Ascending aorta (tissue), 2 donors: ENCODE data around the gene CLP1. TPM values are rescaled to one million over a fixed set of nuclear protein-coding genes. Genes with fewer than 3 reads are reported as not detected.

Experiments
- DNase-seq, 2 donors: peaks; one replicate each; pipeline ENCODE4 v3.0.0-alpha.2; 2019; ENCODE audit warnings: low spot score in 2 of 2
- H3K27ac ChIP-seq, 2 donors: fragments of 200-600 bp; sonication (generic); one replicate each; pipeline ENCODE4 v1.5.1; 2016 to 2017; ENCODE audit warnings: mild to moderate bottlenecking in 1 of 2
- H3K27me3 ChIP-seq: fragments of 200-600 bp; sonication (generic); one replicate; pipeline ENCODE4 v1.5.1; 2017
- H3K36me3 ChIP-seq, 2 donors: fragments of 200-600 bp; sonication (generic); one replicate each; pipeline ENCODE4 v1.5.1; 2016
- H3K4me1 ChIP-seq, 2 donors: fragments of 200-600 bp; sonication (generic); one replicate each; pipeline ENCODE4 v1.5.1; 2016 to 2017; ENCODE audit warnings: mild to moderate bottlenecking in 1 of 2
- H3K4me3 ChIP-seq, 2 donors: fragments of 200-600 bp; sonication (generic); one replicate each; pipeline ENCODE4 v1.5.1; 2016 to 2017; ENCODE audit warnings: mild to moderate bottlenecking in 1 of 2
- H3K9me3 ChIP-seq, 2 donors: fragments of 200-600 bp; sonication (generic); one replicate each; pipeline ENCODE4 v1.5.1; 2016
- CTCF ChIP-seq, 3 experiments: fragments of 200-600 bp in 2 of 3; fragments of 450-650 bp in 1 of 3; sonication (generic) in 2 of 3; IDR thresholded peaks; one replicate each; pipeline ENCODE4 v1.5.1; 2016 to 2019; ENCODE audit warnings: antibody characterized with exemption in 3 of 3, mild to moderate bottlenecking in 1 of 3, moderate library complexity in 1 of 3
- intact Hi-C: fragments of 100-400 bp; cut with DNase I; formaldehyde crosslinking; loops from one replicate; pipeline ENCODE4 v1.15.1; 2023
- total RNA-seq: library from RNA; depleted of rRNA; stranded (reverse); fragments of >200 nt; gene quantifications from one replicate; pipeline ENCODE4 v1.1.0, GENCODE V29; 2016

The CLP1 gene
- total RNA-seq, 1 donor from 2014 or later = 1.2 TPM

GRCh38 chr11:57656885-57657193 lies 723 bp upstream of the CLP1 start:
- H3K4me3 ChIP-seq = peak overlapping the region; percentile 55 to 67
- H3K27me3 ChIP-seq = no peaks in the 10 kb centered on the region
- H3K4me1 ChIP-seq = peaks cover 0 to 6% of the 10 kb centered on the region in 2 donors
- TF ChIP-seq CTCF (IDR thresholded peaks at IDR 0.05) = no peak
- H3K27ac ChIP-seq = peak overlapping the region; percentile 87 to 88
- no peaks in the 10 kb centered on the region for H3K9me3 ChIP-seq
- peak in 1 of 2 donors; percentile 57 for DNase-seq
- intact Hi-C loops = loop anchor here (1.0 to 2.0 kb wide), 3 partner anchors 10 to 922 kb away; partner anchors contain the start of genes MED19, TMX2 and ZFP91
- peaks cover 19 to 26% of the 10 kb centered on the region in 2 donors for H3K36me3 ChIP-seq

- intact Hi-C loops = no loop called here
- Histone ChIP-seq H3K9me3 (no peaks in the 10 kb centered on the region), H3K36me3 (peaks cover 28 to 33% of the 10 kb centered on the region in 2 donors), H3K4me1 (peaks cover 0 to 6% of the 10 kb centered on the region in 2 donors), H3K27me3 (no peaks in the 10 kb centered on the region), H3K27ac (peak overlapping the region; percentile 37 to 88), H3K4me3 (peak overlapping the region; percentile 67 to 70)
- no peak for DNase-seq
- TF ChIP-seq CTCF (IDR thresholded peaks at IDR 0.05) = no peak
Measured at GRCh38 chr11:57658023-57658361, 430 bp downstream of the CLP1 start.

GRCh38 chr11:57659669-57660068 lies 2.1 kb downstream of the CLP1 start:
- Histone ChIP-seq H3K4me1 (peaks cover 0 to 6% of the 10 kb centered on the region in 2 donors), H3K4me3 (no peak overlapping the region), H3K9me3 (no peaks in the 10 kb centered on the region), H3K27me3 (no peaks in the 10 kb centered on the region), H3K36me3 (peaks cover 28 to 33% of the 10 kb centered on the region in 2 donors), H3K27ac (no peak overlapping the region)
- intact Hi-C loops = no loop called here
- DNase-seq = no peak
- no peak for TF ChIP-seq CTCF (IDR thresholded peaks at IDR 0.05)

GRCh38 chr11:57662893-57663292 lies 5.3 kb downstream of the CLP1 start:
- intact Hi-C loops = no loop called here

GRCh38 chr11:57663975-57664374 lies 6.4 kb downstream of the CLP1 start:
- Histone ChIP-seq H3K9me3 (no peaks in the 10 kb centered on the region), H3K27me3 (no peaks in the 10 kb centered on the region), H3K27ac (no peak overlapping the region), H3K36me3 (peaks cover 28 to 33% of the 10 kb centered on the region in 2 donors), H3K4me1 (peaks cover 0 to 10% of the 10 kb centered on the region in 2 donors), H3K4me3 (no peak overlapping the region)
- no peak for DNase-seq
- intact Hi-C loops = no loop called here
- TF ChIP-seq CTCF (IDR thresholded peaks at IDR 0.05) = no peak

More at GRCh38 chr11:57662893-57663292, 5.3 kb downstream of the CLP1 start:
- H3K36me3 ChIP-seq = peaks cover 28 to 33% of the 10 kb centered on the region in 2 donors
- H3K27me3 ChIP-seq = no peaks in the 10 kb centered on the region
- H3K27ac ChIP-seq = no peak overlapping the region
- peaks cover 0 to 11% of the 10 kb centered on the region in 2 donors for H3K4me1 ChIP-seq
- DNase-seq = no peak
- H3K4me3 ChIP-seq = no peak overlapping the region
- H3K9me3 ChIP-seq = no peaks in the 10 kb centered on the region
- no peak for TF ChIP-seq CTCF (IDR thresholded peaks at IDR 0.05)
